Loucy (cell line): Measurements from ENCODE around the gene ABHD17A.
"Not testable (repeated sequence)": the region's sequence is repeated elsewhere in the genome, so short reads cannot be mapped to it uniquely, and the experiment has no call there.

Source experiments
- H2AFZ ChIP-seq: fragments of 200-600 bp; sonication (generic); 2 replicates; pipeline ENCODE4 v1.6.0; 2016; ENCODE audit warnings: antibody characterized with exemption, mild to moderate bottlenecking, low read length, moderate library complexity
- H3F3A ChIP-seq: fragments of 200-600 bp; 2 replicates; pipeline ENCODE4 v1.6.0; 2016; ENCODE audit warnings: antibody characterized with exemption, low read depth, mild to moderate bottlenecking
- H3K27me3 ChIP-seq: fragments of 200-600 bp; sonication (generic); 2 replicates; pipeline ENCODE4 v1.6.1; 2014; ENCODE audit warnings: low read length, mild to moderate bottlenecking; ENCODE audit not compliant: insufficient read depth, poor library complexity, severe bottlenecking
- H3K36me3 ChIP-seq: fragments of 200-600 bp; sonication (generic); 2 replicates; pipeline ENCODE4 v1.6.1; 2016; ENCODE audit warnings: low read length; ENCODE audit not compliant: insufficient read depth
- H3K4me1 ChIP-seq: fragments of 200-600 bp; sonication (generic); 2 replicates; pipeline ENCODE4 v1.5.1; 2014; ENCODE audit warnings: low read length, mild to moderate bottlenecking; ENCODE audit not compliant: insufficient read depth, poor library complexity, severe bottlenecking
- H3K4me2 ChIP-seq: fragments of 200-600 bp; sonication (generic); 2 replicates; pipeline ENCODE4 v1.6.0; 2014; ENCODE audit warnings: antibody characterized with exemption, low read length, low read depth, mild to moderate bottlenecking; ENCODE audit not compliant: poor library complexity, severe bottlenecking
- H3K4me3 ChIP-seq: fragments of 200-600 bp; sonication (generic); 2 replicates; pipeline ENCODE4 v1.5.1; 2014; ENCODE audit warnings: low read length, mild to moderate bottlenecking, mixed read lengths; ENCODE audit not compliant: poor library complexity, severe bottlenecking
- H3K79me2 ChIP-seq: fragments of 200-600 bp; sonication (generic); 2 replicates; pipeline ENCODE4 v1.6.1; 2014; ENCODE audit warnings: low read length; ENCODE audit not compliant: insufficient read depth
- H3K9ac ChIP-seq: fragments of 200-600 bp; sonication (generic); 2 replicates; pipeline ENCODE4 v1.6.0; 2014; ENCODE audit warnings: mild to moderate bottlenecking, low read depth, low read length, moderate library complexity; ENCODE audit not compliant: poor library complexity, severe bottlenecking
- H3K9me2 ChIP-seq: fragments of 200-600 bp; sonication (generic); replicated peaks from 2 replicates; pipeline ENCODE4 v1.6.1; 2016; ENCODE audit warnings: low read depth, low read length, mixed read lengths
- H3K9me3 ChIP-seq: fragments of 200-600 bp; sonication (generic); 2 replicates; pipeline ENCODE4 v1.6.1; 2014; ENCODE audit warnings: mild to moderate bottlenecking, antibody characterized with exemption, low read length, low read depth; ENCODE audit not compliant: insufficient read depth
- H4K20me1 ChIP-seq: fragments of 200-600 bp; sonication (generic); 2 replicates; pipeline ENCODE4 v1.6.0; 2014; ENCODE audit warnings: antibody characterized with exemption, low read length, mild to moderate bottlenecking; ENCODE audit not compliant: insufficient read depth, poor library complexity, severe bottlenecking
- CTCF ChIP-seq: fragments of 200-600 bp; sonication (generic); conservative IDR thresholded peaks from 2 replicates; pipeline ENCODE4 v1.5.1; 2014; ENCODE audit warnings: mild to moderate bottlenecking, antibody characterized with exemption, low read length
- EZH2phosphoT487 ChIP-seq: fragments of 200-600 bp; IDR thresholded peaks from 2 replicates; pipeline ENCODE4 v1.6.1; 2018; ENCODE audit warnings: antibody characterized with exemption, mild to moderate bottlenecking, moderate library complexity, borderline replicate concordance

The ABHD17A gene

GRCh38 chr19:1880611-1881392 is 4.5 kb downstream of the ABHD17A start:
- TF ChIP-seq CTCF (no peak), EZH2phosphoT487 (no peak)
- H3K9me2 ChIP-seq = no peaks in the 10 kb centered on the region
- H3K36me3 ChIP-seq = no peaks in the 10 kb centered on the region
- no peaks in the 10 kb centered on the region for H3K27me3 ChIP-seq
- H3F3A ChIP-seq = no peaks in the 10 kb centered on the region
- H3K4me3 ChIP-seq = no peak overlapping the region
- peaks cover 49% of the 10 kb centered on the region for H3K79me2 ChIP-seq
- peaks cover 38% of the 10 kb centered on the region for H3K4me1 ChIP-seq
- peak overlapping the region; percentile 4 for H3K4me2 ChIP-seq
- no peaks in the 10 kb centered on the region for H3K9me3 ChIP-seq
- no peak overlapping the region for H3K9ac ChIP-seq
- peaks cover 38% of the 10 kb centered on the region for H4K20me1 ChIP-seq
- H2AFZ ChIP-seq = no peak overlapping the region

- Histone ChIP-seq H4K20me1 (peaks cover 45% of the 10 kb centered on the region), H3K4me1 (peaks cover 39% of the 10 kb centered on the region), H3K79me2 (peaks cover 56% of the 10 kb centered on the region)
- not testable (repeated sequence) for H3K9ac ChIP-seq, H3K27me3 ChIP-seq, H3K9me2 ChIP-seq, H3F3A ChIP-seq, H3K36me3 ChIP-seq, H3K9me3 ChIP-seq, H2AFZ ChIP-seq, H3K4me3 ChIP-seq, H3K4me2 ChIP-seq
Observed at GRCh38 chr19:1879982-1880381, 5.3 kb downstream of the ABHD17A start.

GRCh38 chr19:1878583-1878982 is 6.7 kb downstream of the ABHD17A start:
- H3K79me2 ChIP-seq = peaks cover 56% of the 10 kb centered on the region
- peaks cover 44% of the 10 kb centered on the region for H4K20me1 ChIP-seq
- H3K27me3 ChIP-seq, H3K4me3 ChIP-seq, H2AFZ ChIP-seq, H3K9me2 ChIP-seq, H3K36me3 ChIP-seq, H3K9ac ChIP-seq, H3K9me3 ChIP-seq, H3F3A ChIP-seq, H3K4me2 ChIP-seq: not testable (repeated sequence)
- peaks cover 40% of the 10 kb centered on the region for H3K4me1 ChIP-seq

- H3K9ac ChIP-seq, H3K36me3 ChIP-seq, H2AFZ ChIP-seq, H3K4me2 ChIP-seq, H3K27me3 ChIP-seq, H3K4me3 ChIP-seq, H3K9me2 ChIP-seq, H3F3A ChIP-seq, H3K9me3 ChIP-seq: not testable (repeated sequence)
- Histone ChIP-seq H3K4me1 (peaks cover 31% of the 10 kb centered on the region), H3K79me2 (peaks cover 56% of the 10 kb centered on the region), H4K20me1 (peaks cover 42% of the 10 kb centered on the region)
Observed at GRCh38 chr19:1877280-1877660, 8.0 kb downstream of the ABHD17A start.
